ENCODE data around the gene RAET1G. TPM values are rescaled to one million over a fixed set of nuclear protein-coding genes. Genes with fewer than 3 reads are reported as not detected.

The RAET1G gene
- polyA plus RNA-seq, 12 donors: 0.21 to 0.62 (median 0.42) TPM; not detected in 4

GRCh38 chr6:149867876-149868640, 54.9 kb downstream of the RAET1G start:
- no peak for DNase-seq

Other genes starting within 250 kb of the RAET1G start
- 10 to 100 TPM in 11 of 12 donors, not detected in 1; 19.5 to 29.8 (median 22.9) TPM for gene LATS1, start 205.0 kb downstream of the RAET1G start, polyA plus RNA-seq (ENCODE audit: insufficient read length in 12 of 12)
- gene NUP43, start 176.6 kb downstream of the RAET1G start, polyA plus RNA-seq (ENCODE audit: insufficient read length in 12 of 12): 10 to 100 TPM in 11 of 12 donors, not detected in 1; 11.4 to 27.7 (median 24.4) TPM
- 10 to 100 TPM in 11 of 12 donors, not detected in 1; 58.3 to 96.6 (median 78.1) TPM for gene PCMT1, start 173.4 kb downstream of the RAET1G start, polyA plus RNA-seq (ENCODE audit: insufficient read length in 12 of 12)
- gene LRP11, start 58.8 kb downstream of the RAET1G start, polyA plus RNA-seq (ENCODE audit: insufficient read length in 12 of 12): 10 to 100 TPM in 11 of 12 donors, not detected in 1; 16.6 to 33.3 (median 24.4) TPM
- 1 to 10 TPM in 5 of 12 donors, under 1 TPM in 5, not detected in 2; 0.11 to 2.1 (median 0.97) TPM for gene RAET1E, start 25.0 kb downstream of the RAET1G start, polyA plus RNA-seq (ENCODE audit: insufficient read length in 12 of 12)
- gene ULBP2, start 18.9 kb upstream of the RAET1G start, polyA plus RNA-seq (ENCODE audit: insufficient read length in 12 of 12): under 1 TPM in 10 of 12 donors, not detected in 2; 0.20 to 0.86 (median 0.36) TPM
- 1 to 10 TPM in 1 of 12 donors, under 1 TPM in 9, not detected in 2; 0.21 to 1.2 (median 0.61) TPM for gene ULBP1, start 40.8 kb upstream of the RAET1G start, polyA plus RNA-seq (ENCODE audit: insufficient read length in 12 of 12)
- under 1 TPM in 4 of 12 donors, not detected in 8; 0.16 to 0.99 (median 0.71) TPM for gene RAET1L, start 102.4 kb upstream of the RAET1G start, polyA plus RNA-seq (ENCODE audit: insufficient read length in 12 of 12)
- 1 to 10 TPM in 10 of 12 donors, not detected in 2; 1.0 to 3.2 (median 2.3) TPM for gene ULBP3, start 146.0 kb upstream of the RAET1G start, polyA plus RNA-seq (ENCODE audit: insufficient read length in 12 of 12)
- gene PPP1R14C, start 219.9 kb upstream of the RAET1G start, polyA plus RNA-seq (ENCODE audit: insufficient read length in 12 of 12): 100 to 1,000 TPM in 1 of 12 donors, 10 to 100 TPM in 11; 15.2 to 477 (median 41.9) TPM

Measured in muscle of arm (tissue), 12 donors.